H1 (cell line): Measurements from ENCODE around the gene SPOPL. TPM values are rescaled to one million over a fixed set of nuclear protein-coding genes. Genes with fewer than 3 reads are reported as not detected.

Experiments
- ASH2L ChIP-seq: fragments of 200-600, 300-600 bp; sonication (generic); IDR thresholded peaks from one replicate; pipeline ENCODE4 v1.7.1; 2017; ENCODE audit warnings: low read length
- CTBP2 ChIP-seq: IDR thresholded peaks from 2 replicates; pipeline ENCODE4 v1.7.0; 2011; ENCODE audit warnings: borderline replicate concordance, mild to moderate bottlenecking, moderate library complexity, mixed read lengths, low read length; ENCODE audit not compliant: insufficient read depth, insufficient read length
- GABPA ChIP-seq: IDR thresholded peaks from 2 replicates; pipeline ENCODE4 v1.6.1; 2011; ENCODE audit warnings: mild to moderate bottlenecking, low read length, moderate library complexity, borderline replicate concordance; ENCODE audit not compliant: insufficient read depth
- JUND ChIP-seq: IDR thresholded peaks from 2 replicates; pipeline ENCODE4 v1.6.1; 2011; ENCODE audit warnings: mild to moderate bottlenecking, improper control_type of control experiment, low read length
- NRF1 ChIP-seq: IDR thresholded peaks from 2 replicates; pipeline ENCODE4 v1.6.1; 2011; ENCODE audit warnings: mild to moderate bottlenecking, low read depth, low read length, improper control_type of control experiment
- RXRA ChIP-seq: IDR thresholded peaks from 2 replicates; pipeline ENCODE4 v1.6.1; 2011; ENCODE audit warnings: low read depth, mild to moderate bottlenecking, low read length, moderate library complexity; ENCODE audit not compliant: insufficient read depth
- polyA plus RNA-seq, 7 experiments: library from polyadenylated mRNA; depleted of rRNA in 3 of 7; stranded (reverse) in 5 of 7; unstranded in 2 of 7; fragments of >200 nt in 5 of 7; fragments of 200-250 nt in 2 of 7; gene quantifications; 1 replicate in 5 of 7; 2 replicates in 1 of 7; 4 replicates in 1 of 7; pipeline versions ENCODE4 v1.2.1 to v1.2.3, GENCODE V29; 2011 to 2013; ENCODE audit warnings: missing spikeins in 2 of 7, mixed read lengths in 2 of 7
- total RNA-seq: library from RNA; stranded (reverse); fragmentation: NEBNext Ultra II Directional; extraction: Animal tissue kit (Norgen Biotek cat#: 25700); gene quantifications from 2 replicates; pipeline ENCODE4 v1.2.1, GENCODE V29; 2021

SPOPL gene
- total and polyA plus RNA-seq, 2 of the 8 experiments (the other 6 are each of a cell fraction or from before 2014, with no cell fraction given) = 1.9 to 14.5 TPM

- TF ChIP-seq CTBP2 (no peak), RXRA (no peak), NRF1 (no peak), JUND (no peak), GABPA (no peak), ASH2L (no peak)
- TF ChIP-seq, all 59 proteins: peak for 0
These were observed 100.0 kb downstream of the SPOPL start (continued) for GRCh38 chr2:138601458-138602165.
